ENCODE data around the gene ATE1.

- no peak for TF ChIP-seq EP300 (IDR thresholded peaks at IDR 0.05)
- no peak for TF ChIP-seq CTCF (IDR thresholded peaks at IDR 0.05)
- no peak for TF ChIP-seq POLR2A (IDR thresholded peaks at IDR 0.05)
Measured at GRCh38 chr10:121889212-121889611, 38.6 kb downstream of the ATE1 start.
